Measurements from ENCODE around the gene OR51G2.

Gene OR51G2

DNA sequence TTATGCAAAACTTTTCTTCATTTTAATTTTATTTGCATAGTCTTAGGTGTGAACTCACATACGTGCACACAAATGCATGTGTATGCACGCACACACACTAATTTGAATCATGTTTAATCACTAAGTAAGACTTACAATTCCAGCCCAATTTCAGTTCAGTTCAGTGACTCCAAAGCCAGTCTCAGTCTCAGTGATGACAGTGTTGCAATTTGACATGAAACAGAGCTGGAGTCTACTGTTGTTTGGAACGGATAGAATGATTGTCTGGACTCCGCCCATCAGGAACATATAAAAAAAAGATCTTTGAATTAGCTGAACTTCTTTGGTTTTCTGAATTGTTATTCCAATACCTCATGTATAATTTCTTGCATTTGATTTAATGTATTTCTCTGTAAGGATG lies 55.3 kb downstream of the OR51G2 start:
- DNase-seq (ENCODE audit: low read depth, low spot score): no peak
